Esophagus (tissue), 2 donors: ENCODE results near the gene POU6F1. TPM values are rescaled to one million over a fixed set of nuclear protein-coding genes. Genes with fewer than 3 reads are reported as not detected.

ENCODE experiments used
- H3K27ac ChIP-seq, 2 donors: one replicate each; pipeline ENCODE4 v1.5.1; 2013; ENCODE audit warnings: low read depth in 2 of 2, mild to moderate bottlenecking in 2 of 2, inconsistent platforms in 1 of 2, low read length in 1 of 2, moderate library complexity in 1 of 2
- H3K27me3 ChIP-seq, 2 donors: one replicate each; pipeline ENCODE4 v1.6.1; 2013; ENCODE audit warnings: low read length in 2 of 2, control low read depth in 1 of 2, mild to moderate bottlenecking in 1 of 2; ENCODE audit not compliant: insufficient read depth in 2 of 2, control insufficient read depth in 1 of 2
- H3K36me3 ChIP-seq, 2 donors: one replicate each; pipeline ENCODE4 v1.6.1; 2013; ENCODE audit warnings: low read length in 1 of 2; ENCODE audit not compliant: control insufficient read depth in 2 of 2, insufficient read depth in 2 of 2
- H3K4me1 ChIP-seq, 2 donors: one replicate each; pipeline ENCODE4 v1.6.1; 2013; ENCODE audit warnings: low read length in 1 of 2; ENCODE audit not compliant: control insufficient read depth in 2 of 2, insufficient read depth in 2 of 2
- H3K4me3 ChIP-seq, 2 donors: one replicate each; pipeline ENCODE4 v1.5.1; 2013; ENCODE audit warnings: low read length in 2 of 2, mild to moderate bottlenecking in 2 of 2, low read depth in 1 of 2, moderate library complexity in 1 of 2
- H3K9me3 ChIP-seq, 2 donors: one replicate each; pipeline ENCODE4 v1.6.1; 2013; ENCODE audit warnings: mild to moderate bottlenecking in 2 of 2, low read depth in 1 of 2, low read length in 1 of 2, moderate library complexity in 1 of 2; ENCODE audit not compliant: control insufficient read depth in 2 of 2, insufficient read depth in 1 of 2
- WGBS, 2 donors: extraction: QIAGEN DNeasy Blood & Tissue Kit; methylation state at CpG; one replicate each; pipeline ENCODE4 v1.1.7; 2013; 5-methylcytosine and 5-hydroxymethylcytosine counted together
- polyA plus RNA-seq, 2 donors: library from polyadenylated mRNA; stranded (reverse); fragments of 200-250 nt; gene quantifications; one replicate each; pipeline ENCODE4 v1.2.3, GENCODE V29; 2013
- donor health status: healthy with polysubstance abuse.
- donor health status: Bipolar disorder and iron deficiency.

The POU6F1 gene
- polyA plus RNA-seq, 2 donors, result 2.5 to 3.6 TPM

DNA sequence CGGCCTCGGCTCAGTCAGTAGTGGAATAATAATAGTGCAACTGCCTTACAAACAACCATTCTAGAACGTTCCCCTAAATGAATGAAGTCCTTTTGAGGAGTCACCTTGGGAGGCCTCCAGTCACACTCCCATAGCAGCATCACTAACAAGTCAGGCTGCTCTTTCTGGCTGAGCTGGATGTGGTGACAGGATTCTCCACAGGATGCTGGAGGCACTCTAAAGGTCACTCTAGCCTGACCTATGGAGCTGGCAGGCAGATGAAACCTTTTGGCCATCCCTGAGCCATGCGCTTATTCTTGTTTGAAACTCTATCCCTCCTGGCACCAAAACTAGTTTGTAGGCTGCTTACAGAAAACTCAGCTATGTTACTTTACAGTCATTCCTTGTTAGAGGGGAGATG lies 27.0 kb downstream of the POU6F1 start:
- H3K36me3 ChIP-seq, result peaks cover 2 to 5% of the 10 kb centered on the region in 2 donors
- no peaks in the 10 kb centered on the region for H3K9me3 ChIP-seq
- H3K4me1 ChIP-seq, result peaks cover 0 to 2% of the 10 kb centered on the region in 2 donors
- no peak overlapping the region for H3K27ac ChIP-seq
- H3K27me3 ChIP-seq, result no peaks in the 10 kb centered on the region
- H3K4me3 ChIP-seq, result no peak overlapping the region
- WGBS, 2 donors, result 90 to 94% methylated on average over 4 of the region's 4 CpGs

GRCh38 chr12:51189790-51190355 lies 28.0 kb downstream of the POU6F1 start:
- Histone ChIP-seq H3K27me3 (no peaks in the 10 kb centered on the region), H3K4me3 (no peak overlapping the region), H3K36me3 (peaks cover 2 to 5% of the 10 kb centered on the region in 2 donors), H3K27ac (no peak overlapping the region), H3K9me3 (no peaks in the 10 kb centered on the region), H3K4me1 (peaks cover 0 to 2% of the 10 kb centered on the region in 2 donors)
- WGBS, 2 donors, result 91 to 93% methylated on average over 14 of the region's 14 CpGs

GRCh38 chr12:51188359-51189051 lies 29.4 kb downstream of the POU6F1 start:
- H3K27me3 ChIP-seq, result no peaks in the 10 kb centered on the region
- H3K4me3 ChIP-seq, result no peak overlapping the region
- no peaks in the 10 kb centered on the region for H3K9me3 ChIP-seq
- no peak overlapping the region for H3K27ac ChIP-seq
- H3K4me1 ChIP-seq, result peaks cover 0 to 2% of the 10 kb centered on the region in 2 donors
- peaks cover 2 to 5% of the 10 kb centered on the region in 2 donors for H3K36me3 ChIP-seq
- WGBS, 2 donors, result 80 to 88% methylated on average over 14 of the region's 14 CpGs

DNA sequence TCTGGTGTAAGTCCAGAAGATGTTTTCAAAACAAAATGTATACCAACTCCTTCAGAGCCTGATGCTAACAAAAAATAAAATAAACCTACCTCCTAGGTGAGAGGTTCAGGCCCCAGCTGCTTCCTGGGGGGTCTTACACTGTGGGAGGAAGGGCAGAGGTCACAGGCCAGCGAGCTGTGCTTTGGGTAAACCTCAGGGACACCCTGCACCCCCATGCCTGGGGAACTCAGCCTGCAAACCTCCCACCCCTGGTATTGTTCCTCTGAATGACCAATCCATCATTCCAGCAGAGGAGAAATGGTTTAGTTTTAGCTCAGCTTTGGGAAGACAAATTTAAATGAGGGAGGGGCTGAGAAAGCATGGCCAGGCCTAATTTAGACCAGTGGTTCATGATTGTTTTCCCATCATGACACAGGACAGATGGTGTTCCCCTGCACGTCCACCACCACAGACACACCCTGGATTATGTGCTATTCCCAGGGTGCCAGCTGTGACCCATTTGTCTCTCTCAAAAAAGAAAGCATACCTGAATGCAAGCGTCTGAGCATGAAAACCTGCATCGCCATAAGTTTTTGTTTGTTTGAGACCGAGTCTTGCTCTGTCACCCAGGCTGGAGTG lies 30.4 kb downstream of the POU6F1 start:
- Histone ChIP-seq H3K27ac (no peak overlapping the region), H3K9me3 (no peaks in the 10 kb centered on the region), H3K27me3 (no peaks in the 10 kb centered on the region), H3K4me1 (peaks cover 0 to 2% of the 10 kb centered on the region in 2 donors), H3K36me3 (peaks cover 2 to 5% of the 10 kb centered on the region in 2 donors), H3K4me3 (no peak overlapping the region)
- WGBS, 2 donors, result 53 to 59% methylated on average over 5 of the region's 5 CpGs

GRCh38 chr12:51186465-51187085 lies 31.3 kb downstream of the POU6F1 start:
- Histone ChIP-seq H3K27ac (no peak overlapping the region), H3K4me3 (no peak overlapping the region), H3K36me3 (peaks cover 2 to 5% of the 10 kb centered on the region in 2 donors), H3K27me3 (no peaks in the 10 kb centered on the region), H3K9me3 (no peaks in the 10 kb centered on the region), H3K4me1 (peaks cover 0 to 2% of the 10 kb centered on the region in 2 donors)
- 66 to 77% methylated on average over 3 of the region's 3 CpGs for WGBS, 2 donors

DNA sequence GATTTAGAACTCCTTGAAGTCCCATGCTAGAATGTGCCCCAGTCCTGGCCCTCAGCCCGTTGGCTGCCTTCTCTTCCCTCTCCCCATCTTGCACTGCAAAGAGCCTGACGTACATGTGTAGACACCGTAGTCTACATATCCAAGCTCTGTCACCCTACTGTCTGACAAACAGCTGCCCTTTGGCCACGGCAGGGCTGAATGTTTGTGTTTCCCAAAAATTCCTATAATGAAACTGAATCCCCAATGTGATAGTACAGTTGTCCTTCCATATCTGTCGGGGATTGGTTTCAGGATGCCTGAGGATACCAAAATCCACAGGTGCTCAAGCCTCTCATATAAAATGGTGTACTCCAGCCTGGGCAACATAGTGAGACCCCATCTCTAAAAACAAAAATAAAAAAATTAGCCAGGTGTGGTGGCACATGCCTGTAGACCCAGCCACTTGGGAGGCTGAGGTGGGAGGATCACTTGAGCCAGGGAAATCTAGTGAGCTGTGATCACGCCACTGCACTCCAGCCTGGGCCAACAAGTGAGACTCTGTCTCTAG lies 32.6 kb downstream of the POU6F1 start:
- no peaks in the 10 kb centered on the region for H3K27me3 ChIP-seq
- H3K4me1 ChIP-seq, result no peaks in the 10 kb centered on the region
- H3K27ac ChIP-seq, result no peak overlapping the region
- H3K9me3 ChIP-seq, result no peaks in the 10 kb centered on the region
- H3K36me3 ChIP-seq, result peaks cover under 1 to 5% of the 10 kb centered on the region in 2 donors
- H3K4me3 ChIP-seq, result no peak overlapping the region
- WGBS, 2 donors, result 89 to 94% methylated on average over 6 of the region's 6 CpGs

GRCh38 chr12:51183816-51184215 lies 34.0 kb downstream of the POU6F1 start:
- Histone ChIP-seq H3K36me3 (no peaks in the 10 kb centered on the region), H3K9me3 (no peaks in the 10 kb centered on the region), H3K4me1 (no peaks in the 10 kb centered on the region), H3K27me3 (no peaks in the 10 kb centered on the region), H3K4me3 (no peak overlapping the region), H3K27ac (no peak overlapping the region)
- 43 to 45% methylated on average over 3 of the region's 3 CpGs for WGBS, 2 donors

DNA sequence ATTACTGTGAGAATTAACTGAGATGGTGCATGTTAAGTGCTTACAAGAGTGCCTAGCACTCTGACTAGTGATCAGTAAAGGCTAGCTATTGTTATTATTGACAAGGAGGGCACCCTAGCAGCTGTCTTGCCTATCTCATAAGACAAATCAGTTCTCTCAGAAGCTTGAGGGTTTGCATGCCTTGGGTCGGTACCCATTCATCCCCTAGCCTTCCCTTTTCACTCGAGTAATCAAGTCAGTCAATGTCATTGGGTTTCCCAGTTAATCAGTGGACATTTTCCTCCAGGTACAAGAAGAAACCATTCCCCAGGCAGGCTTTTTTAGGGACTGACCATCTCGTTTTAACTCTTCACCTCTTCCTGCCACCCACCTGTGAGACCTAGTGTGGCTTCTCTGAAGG lies 34.5 kb downstream of the POU6F1 start:
- Histone ChIP-seq H3K36me3 (no peaks in the 10 kb centered on the region), H3K9me3 (no peaks in the 10 kb centered on the region), H3K27me3 (no peaks in the 10 kb centered on the region), H3K4me3 (no peak overlapping the region), H3K27ac (no peak overlapping the region), H3K4me1 (no peaks in the 10 kb centered on the region)
- WGBS, 2 donors, result 74 to 76% methylated on average over 3 of the region's 3 CpGs

GRCh38 chr12:51181558-51181957 lies 36.3 kb downstream of the POU6F1 start:
- Histone ChIP-seq H3K27me3 (no peaks in the 10 kb centered on the region), H3K4me1 (no peaks in the 10 kb centered on the region), H3K36me3 (no peaks in the 10 kb centered on the region), H3K9me3 (no peaks in the 10 kb centered on the region), H3K4me3 (no peak overlapping the region), H3K27ac (no peak overlapping the region)
- WGBS, 2 donors, result 76 to 81% methylated on average over 5 of the region's 5 CpGs
